MM.1S (cell line): Measurements from ENCODE around the gene OPN1MW2.
"Not testable (repeated sequence)": the region's sequence is repeated elsewhere in the genome, so short reads cannot be mapped to it uniquely, and the experiment has no call there.

Experiments used
- EZH2 ChIP-seq: fragments of 300-600 bp; sonication (generic); optimal IDR thresholded peaks from 2 replicates; pipeline ENCODE3; 2017; ENCODE audit warnings: low read depth, mild to moderate bottlenecking, antibody characterized with exemption, low read length, mixed read lengths
- TF ChIP-seq, protein P1 (sequence below): fragments of 300-600 bp; sonication (generic); IDR thresholded peaks from 2 replicates; pipeline ENCODE4 v1.5.1; 2016; ENCODE audit warnings: antibody characterized with exemption, low read length, mixed read lengths

GRCh38 chrX:154174356-154174755 lies 45.2 kb upstream of the OPN1MW2 start:
- not testable (repeated sequence) for TF ChIP-seq EZH2
- TF ChIP-seq, protein P1, sequence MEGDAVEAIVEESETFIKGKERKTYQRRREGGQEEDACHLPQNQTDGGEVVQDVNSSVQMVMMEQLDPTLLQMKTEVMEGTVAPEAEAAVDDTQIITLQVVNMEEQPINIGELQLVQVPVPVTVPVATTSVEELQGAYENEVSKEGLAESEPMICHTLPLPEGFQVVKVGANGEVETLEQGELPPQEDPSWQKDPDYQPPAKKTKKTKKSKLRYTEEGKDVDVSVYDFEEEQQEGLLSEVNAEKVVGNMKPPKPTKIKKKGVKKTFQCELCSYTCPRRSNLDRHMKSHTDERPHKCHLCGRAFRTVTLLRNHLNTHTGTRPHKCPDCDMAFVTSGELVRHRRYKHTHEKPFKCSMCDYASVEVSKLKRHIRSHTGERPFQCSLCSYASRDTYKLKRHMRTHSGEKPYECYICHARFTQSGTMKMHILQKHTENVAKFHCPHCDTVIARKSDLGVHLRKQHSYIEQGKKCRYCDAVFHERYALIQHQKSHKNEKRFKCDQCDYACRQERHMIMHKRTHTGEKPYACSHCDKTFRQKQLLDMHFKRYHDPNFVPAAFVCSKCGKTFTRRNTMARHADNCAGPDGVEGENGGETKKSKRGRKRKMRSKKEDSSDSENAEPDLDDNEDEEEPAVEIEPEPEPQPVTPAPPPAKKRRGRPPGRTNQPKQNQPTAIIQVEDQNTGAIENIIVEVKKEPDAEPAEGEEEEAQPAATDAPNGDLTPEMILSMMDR = not testable (repeated sequence)
